Heart left ventricle (tissue), 16 donors: ENCODE data around the gene TTBK2. TPM values are rescaled to one million over a fixed set of nuclear protein-coding genes. Genes with fewer than 3 reads are reported as not detected.

Source experiments
- ATAC-seq, 4 donors: fragments of 200-7000 bp; cut with Tn5 transposase; one replicate each; pipeline ENCODE4 v1.9.1; 2020 to 2022; ENCODE audit warnings: moderate library complexity in 4 of 4, mild to moderate bottlenecking in 3 of 4, moderate number of reproducible peaks in 1 of 4
- DNase-seq, 5 donors: peaks; one replicate each; pipeline ENCODE4 v3.0.0-alpha.2; 2020
- H3K27ac ChIP-seq, 12 donors: fragments of 200-600 bp; sonication (generic) in 4 of 12; one replicate each; pipeline versions ENCODE4 v1.5.0 to v1.8.0; 2016 to 2022; ENCODE audit warnings: mild to moderate bottlenecking in 2 of 12
- H3K27me3 ChIP-seq, 9 donors: fragments of 200-600 bp; sonication (generic) in 2 of 9; one replicate each; pipeline versions ENCODE4 v1.5.1 to v1.8.0; 2016 to 2022; ENCODE audit warnings: mild to moderate bottlenecking in 3 of 9
- H3K36me3 ChIP-seq, 9 donors: fragments of 200-600 bp; sonication (generic) in 2 of 9; one replicate each; pipeline versions ENCODE4 v1.5.0 to v1.8.0; 2018 to 2022; ENCODE audit warnings: mild to moderate bottlenecking in 2 of 9
- H3K4me1 ChIP-seq, 12 donors: fragments of 200-600 bp; sonication (generic) in 4 of 12; one replicate each; pipeline versions ENCODE4 v1.5.0 to v1.8.0; 2016 to 2022; ENCODE audit warnings: mild to moderate bottlenecking in 3 of 12
- H3K4me3 ChIP-seq, 12 donors: fragments of 200-600 bp; sonication (generic) in 4 of 12; one replicate each; pipeline versions ENCODE4 v1.5.0 to v1.8.0; 2017 to 2022; ENCODE audit warnings: mild to moderate bottlenecking in 9 of 12, moderate library complexity in 4 of 12
- H3K9me3 ChIP-seq, 12 donors: fragments of 200-600 bp; sonication (generic) in 4 of 12; one replicate each; pipeline versions ENCODE4 v1.5.0 to v1.8.0; 2016 to 2022; ENCODE audit warnings: mild to moderate bottlenecking in 1 of 12
- CTCF ChIP-seq, 12 donors: fragments of 200-600 bp; sonication (generic) in 4 of 12; IDR thresholded peaks; one replicate each; pipeline versions ENCODE4 v1.5.0 to v1.8.0; 2018 to 2022; ENCODE audit warnings: antibody characterized with exemption in 12 of 12, mild to moderate bottlenecking in 5 of 12
- POLR2A ChIP-seq, 2 donors: fragments of 450-650 bp; IDR thresholded peaks; one replicate each; pipeline ENCODE4 v1.6.1; 2017; ENCODE audit warnings: antibody characterized with exemption in 2 of 2, mild to moderate bottlenecking in 2 of 2, moderate library complexity in 2 of 2
- WGBS, 4 donors: extraction: QIAGEN DNeasy Blood & Tissue Kit in 2 of 4; methylation state at CpG; one replicate each; pipeline versions ENCODE4 v1.1.5 to v1.1.7; 2013 to 2018; 5-methylcytosine and 5-hydroxymethylcytosine counted together
- intact Hi-C, 10 donors: fragments of 100-400 bp; cut with DNase I; formaldehyde crosslinking; loops; one replicate each; pipeline versions ENCODE4 v1.11.1 to v1.14.2; 2022
- polyA plus RNA-seq, 2 donors: library from polyadenylated mRNA; stranded (reverse); fragments of 200-250 nt; gene quantifications; one replicate each; pipeline ENCODE4 v1.2.3, GENCODE V29; 2013
- total RNA-seq, 9 donors: library from RNA; depleted of rRNA in 2 of 9; stranded (reverse); fragments of >200 nt in 2 of 9; fragmentation: NEBNext Ultra II Directional in 3 of 9; extraction: Animal tissue kit (Norgen Biotek cat#: 25700) in 3 of 9; gene quantifications; one replicate each; pipeline versions ENCODE4 v1.1.0 to v1.2.4, GENCODE V29; 2016 to 2023
- donor health status: ischemic (EF 13 %, LVEDD 7.1; RV severe dilation, severe dysfunction).
- donor health status: healthy with polysubstance abuse.
- donor health status: DM: no; HTN: yes; CAD: no.
- donor health status: DM: no; HTN: no; CAD: no.
- donor health status: ischemic (EF 25% LVEDD 6.9; RV normal size, moderate dysfunction).
- donor health status: ischemic (EF 25% LVEDD 5.7; RV mildly dilated, moderate dysfunction).
- donor health status: healthy.
- donor health status: DM: yes; HTN: yes; CAD: no.
- donor health status: ischemic (EF 35%, LVEDD 5.7; RV mildly dilated, moderate dysfunction).
- donor health status: nonischemic (EF 11% LVEDD 7.7; RV severe dilation, severe dysfunction).
- donor health status: DM: yes; HTN: yes; CAD: no.
- donor health status: PGD.
- donor health status: ischemic (EF 29% LVEDD 5.4; RV normal size, mild dysfunction).
- donor health status: nonischemic (EF 23%, LVEDD 6.1; RV moderate dilation, normal function).

The TTBK2 gene
- total and polyA plus RNA-seq, 11 donors: 4.9 to 27.9 (median 19.1) TPM

GRCh38 chr15:42808913-42809312 lies 111.7 kb downstream of the TTBK2 start:
- Histone ChIP-seq H3K27ac (no peak overlapping the region), H3K27me3 (no peaks in the 10 kb centered on the region), H3K4me1 (no peaks in the 10 kb centered on the region), H3K36me3 (peaks cover 0 to 72% (median 30%) of the 10 kb centered on the region in 9 donors), H3K4me3 (no peak overlapping the region), H3K9me3 (no peaks in the 10 kb centered on the region)
- no peak for TF ChIP-seq POLR2A (IDR thresholded peaks at IDR 0.05)
- no peak for TF ChIP-seq CTCF (IDR thresholded peaks at IDR 0.05)
- intact Hi-C loops: loop anchor here in 1 of 10 donors (10.0 kb wide), 1 partner anchor 116 kb away; the partner anchor contains the start of gene TTBK2
- DNase-seq (no peak), ATAC-seq (no peak)
- 96 to 100% (median 97%) methylated on average over 1 of the region's 1 CpG for WGBS, 4 donors

- Histone ChIP-seq H3K4me1 (peaks cover 0 to 3% (median 0%) of the 10 kb centered on the region in 12 donors), H3K36me3 (peaks cover 0 to 78% (median 38%) of the 10 kb centered on the region in 9 donors), H3K27ac (no peak overlapping the region), H3K4me3 (no peak overlapping the region), H3K27me3 (no peaks in the 10 kb centered on the region), H3K9me3 (no peaks in the 10 kb centered on the region)
- intact Hi-C loops: loop anchor here in 1 of 10 donors (10.0 kb wide), 1 partner anchor 120 kb away; the partner anchor contains the start of gene TTBK2
- ATAC-seq (no peak), DNase-seq (no peak)
- WGBS, 4 donors: 96 to 99% (median 99%) methylated on average over 5 of the region's 5 CpGs
- TF ChIP-seq POLR2A (IDR thresholded peaks at IDR 0.05) (no peak), CTCF (IDR thresholded peaks at IDR 0.05) (no peak)
Observed at GRCh38 chr15:42805266-42805665, 115.3 kb downstream of the TTBK2 start.

GRCh38 chr15:42804739-42805138 lies 115.8 kb downstream of the TTBK2 start:
- WGBS, 4 donors: 78 to 83% (median 81%) methylated on average over 3 of the region's 3 CpGs
- ATAC-seq (no peak), DNase-seq (no peak)
- H3K27me3 ChIP-seq: no peaks in the 10 kb centered on the region
- H3K4me3 ChIP-seq: no peak overlapping the region
- peaks cover 0 to 73% (median 33%) of the 10 kb centered on the region in 9 donors for H3K36me3 ChIP-seq
- no peak for TF ChIP-seq CTCF (IDR thresholded peaks at IDR 0.05)
- no peak for TF ChIP-seq POLR2A (IDR thresholded peaks at IDR 0.05)
- H3K9me3 ChIP-seq: no peaks in the 10 kb centered on the region
- H3K4me1 ChIP-seq: peaks cover 0 to 5% (median 0%) of the 10 kb centered on the region in 12 donors
- intact Hi-C loops: loop anchor here in 2 of 10 donors (5.0 to 10.0 kb wide), 2 partner anchors 120 to 123 kb away; partner anchors contain the start of gene TTBK2 (in 1 of the 2)
- no peak overlapping the region for H3K27ac ChIP-seq

- 96 to 98% (median 97%) methylated on average over 4 of the region's 4 CpGs for WGBS, 4 donors
- DNase-seq: no peak
- intact Hi-C loops: loop anchor here in 2 of 10 donors (5.0 to 10.0 kb wide), 2 partner anchors 121 to 124 kb away; partner anchors contain the start of gene TTBK2 (in 1 of the 2)
- H3K4me1 ChIP-seq: peaks cover 0 to 5% (median 0%) of the 10 kb centered on the region in 12 donors
- peaks cover 0 to 62% (median 24%) of the 10 kb centered on the region in 9 donors for H3K36me3 ChIP-seq
- H3K27ac ChIP-seq: no peak overlapping the region
- ATAC-seq: no peak
- no peaks in the 10 kb centered on the region for H3K9me3 ChIP-seq
- no peaks in the 10 kb centered on the region for H3K27me3 ChIP-seq
- H3K4me3 ChIP-seq: no peak overlapping the region
- TF ChIP-seq POLR2A (IDR thresholded peaks at IDR 0.05) (no peak), CTCF (IDR thresholded peaks at IDR 0.05) (no peak)
Observed at GRCh38 chr15:42803436-42803835, 117.1 kb downstream of the TTBK2 start.
